ENCODE data around the gene LRIG3.

- TF ChIP-seq POLR2A (IDR thresholded peaks at IDR 0.05; ENCODE audit: low read length) (no peak), GATA1 (IDR thresholded peaks at IDR 0.05; ENCODE audit: low read depth, low read length) (no peak)
Measured at GRCh38 chr12:58925111-58925611, 4.9 kb upstream of the LRIG3 start.

Data from erythroblast (primary cell).